ENCODE data around the gene PTPN23. TPM values are rescaled to one million over a fixed set of nuclear protein-coding genes. Genes with fewer than 3 reads are reported as not detected.

The PTPN23 gene
- total RNA-seq, 1 donor, result 14.3 TPM

GRCh38 chr3:47436180-47436579, 55.4 kb downstream of the PTPN23 start:
- DNase-seq (ENCODE audit: low read depth), result no peak
- no peak for TF ChIP-seq CTCF (IDR thresholded peaks at IDR 0.05; ENCODE audit: insufficient read depth, low read length)
- H3K4me3 ChIP-seq (ENCODE audit: low read depth, low read length), result no peak overlapping the region

- peak; percentile 40 for TF ChIP-seq CTCF (IDR thresholded peaks at IDR 0.05; ENCODE audit: insufficient read depth, low read length)
- no peak overlapping the region for H3K4me3 ChIP-seq (ENCODE audit: low read depth, low read length)
- DNase-seq (ENCODE audit: low read depth), result no peak
These were observed 59.3 kb downstream of the PTPN23 start for GRCh38 chr3:47440131-47440530.

- no peak for TF ChIP-seq CTCF (IDR thresholded peaks at IDR 0.05; ENCODE audit: insufficient read depth, low read length)
- DNase-seq (ENCODE audit: low read depth), result no peak
- no peak overlapping the region for H3K4me3 ChIP-seq (ENCODE audit: low read depth, low read length)
These were observed 61.2 kb downstream of the PTPN23 start for GRCh38 chr3:47441796-47442551.

- TF ChIP-seq CTCF (IDR thresholded peaks at IDR 0.05; ENCODE audit: insufficient read depth, low read length), result no peak
- no peak overlapping the region for H3K4me3 ChIP-seq (ENCODE audit: low read depth, low read length)
- no peak for DNase-seq (ENCODE audit: low read depth)
These were observed 62.8 kb downstream of the PTPN23 start for GRCh38 chr3:47443611-47443995.

- peak; percentile 25 for DNase-seq (ENCODE audit: low read depth)
- TF ChIP-seq CTCF (IDR thresholded peaks at IDR 0.05; ENCODE audit: insufficient read depth, low read length), result no peak
- no peak overlapping the region for H3K4me3 ChIP-seq (ENCODE audit: low read depth, low read length)
These were observed 63.3 kb downstream of the PTPN23 start for GRCh38 chr3:47444103-47444502.

- no peak for DNase-seq (ENCODE audit: low read depth)
- no peak for TF ChIP-seq CTCF (IDR thresholded peaks at IDR 0.05; ENCODE audit: insufficient read depth, low read length)
- H3K4me3 ChIP-seq (ENCODE audit: low read depth, low read length), result no peak overlapping the region
These were observed 71.8 kb downstream of the PTPN23 start for GRCh38 chr3:47452453-47453215.
